RWPE1 (cell line): ENCODE measurements around the gene RNF130.

ENCODE experiments used
- CTCF ChIA-PET: fragments of 350-600 bp; sonication (Branson Sonifier 250); formaldehyde crosslinking; extraction: SDS; loops from one replicate; lab custom pipeline; 2021; lab: Yijun Ruan, JAX
- POLR2A ChIA-PET: fragments of 400-600 bp; formaldehyde crosslinking; extraction: SDS; loops from one replicate; lab custom pipeline; 2020; ENCODE audit warnings: antibody characterized with exemption; ENCODE audit not compliant: low non-redundant PET; lab: Yijun Ruan, JAX
- DNase-seq: peaks from one replicate; pipeline ENCODE4 v3.0.0; 2012; ENCODE audit warnings: low spot score
- H3K27ac ChIP-seq: fragments of 450-650 bp; 2 replicates; pipeline ENCODE4 v1.5.1; 2017
- CTCF ChIP-seq: fragments of 450-650 bp; conservative IDR thresholded peaks from 2 replicates; pipeline ENCODE4 v1.5.1; 2017; ENCODE audit warnings: low read depth, mild to moderate bottlenecking

RNF130 gene

DNA sequence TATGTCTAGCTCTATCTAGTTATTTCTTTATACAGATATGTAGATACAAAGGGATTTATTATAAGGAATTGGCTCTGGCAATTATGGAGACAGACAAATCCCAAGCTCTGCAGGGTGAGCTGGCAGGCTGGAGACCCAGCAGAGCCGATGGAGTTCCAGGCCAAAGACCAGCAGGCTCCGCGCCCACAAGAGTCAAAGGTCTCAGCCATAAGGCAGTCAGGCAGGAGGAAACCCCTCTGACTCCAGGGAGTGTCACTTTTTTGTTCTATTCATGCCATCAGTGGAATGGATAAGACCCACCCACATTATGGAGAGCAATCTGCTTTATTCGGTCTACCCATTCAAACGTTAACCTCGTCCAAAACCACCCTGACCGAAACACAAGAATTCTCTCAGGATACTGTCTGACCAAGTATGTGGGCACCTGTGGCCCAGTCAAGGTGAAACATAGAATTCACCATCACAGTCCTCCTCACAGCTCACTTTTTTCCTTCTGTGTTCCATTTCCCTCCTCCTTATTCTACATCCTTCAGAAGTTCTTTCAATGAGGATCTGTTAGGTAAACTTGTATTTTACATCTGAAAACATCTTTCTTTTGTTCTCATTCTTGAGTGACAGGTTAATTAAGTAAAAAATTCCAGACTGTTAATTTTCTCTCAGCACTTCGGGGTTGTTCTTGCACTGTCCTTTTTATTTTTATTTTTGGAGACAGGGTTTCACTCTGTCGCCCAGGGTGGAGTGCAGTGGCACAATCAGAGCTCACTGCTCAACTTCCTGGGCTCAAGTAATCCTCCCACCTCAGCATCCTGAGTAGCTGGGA, 21.2 kb downstream of the RNF130 start:
- no peak for DNase-seq
- ChIA-PET POLR2A (no interaction called here), CTCF (no interaction called here)
- no peak overlapping the region for H3K27ac ChIP-seq
- no peak for TF ChIP-seq CTCF

- CTCF ChIA-PET, result no interaction called here
- POLR2A ChIA-PET, result no interaction called here
- H3K27ac ChIP-seq, result no peak overlapping the region
- TF ChIP-seq CTCF, result no peak
- no peak for DNase-seq
These were observed 22.4 kb downstream of the RNF130 start for GRCh38 chr5:180049185-180049548.

- ChIA-PET POLR2A (no interaction called here), CTCF (no interaction called here)
- TF ChIP-seq CTCF, result no peak
- no peak for DNase-seq
- no peak overlapping the region for H3K27ac ChIP-seq
These were observed 23.9 kb downstream of the RNF130 start for GRCh38 chr5:180047667-180048066.

GRCh38 chr5:180046656-180047055, 24.9 kb downstream of the RNF130 start:
- ChIA-PET POLR2A (no interaction called here), CTCF (no interaction called here)
- H3K27ac ChIP-seq, result no peak overlapping the region
- no peak for DNase-seq
- TF ChIP-seq CTCF, result no peak

DNA sequence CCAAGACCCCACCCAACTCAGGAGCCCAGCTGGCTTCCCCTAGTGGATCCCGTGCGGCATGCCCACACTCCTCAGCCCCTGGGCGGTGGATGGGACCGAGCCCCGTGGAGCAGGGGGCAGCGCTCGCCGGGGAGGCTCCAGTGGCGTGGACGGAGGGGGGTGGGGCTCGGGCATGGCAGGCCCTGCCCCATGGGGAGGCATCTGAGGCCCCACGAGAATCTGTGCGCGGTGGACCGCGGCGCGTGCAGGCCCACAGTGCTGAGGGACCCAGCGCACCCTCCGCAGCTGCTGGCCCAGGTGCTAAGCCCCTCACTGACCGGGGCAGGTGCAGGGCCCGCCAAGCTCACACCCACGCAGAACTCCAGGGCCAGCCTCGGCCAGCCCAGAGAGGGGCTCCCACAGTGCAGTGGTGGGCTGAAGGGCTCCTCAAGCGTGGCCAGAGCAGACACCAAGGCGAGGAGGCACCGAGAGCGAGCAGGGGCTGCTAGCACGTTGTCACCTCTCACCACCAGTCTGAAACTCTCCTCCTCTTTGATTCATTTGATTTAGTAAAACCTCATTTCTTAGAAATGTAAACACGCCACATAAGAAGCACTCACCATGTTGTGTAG, 25.6 kb downstream of the RNF130 start:
- CTCF ChIA-PET, result no interaction called here
- no peak for TF ChIP-seq CTCF
- DNase-seq, result no peak
- no peak overlapping the region for H3K27ac ChIP-seq
- POLR2A ChIA-PET, result interaction anchor here (0.6 kb wide), 1 partner anchor 26 kb away, joined by 4 read pairs; no protein-coding TSS in a partner anchor

DNA sequence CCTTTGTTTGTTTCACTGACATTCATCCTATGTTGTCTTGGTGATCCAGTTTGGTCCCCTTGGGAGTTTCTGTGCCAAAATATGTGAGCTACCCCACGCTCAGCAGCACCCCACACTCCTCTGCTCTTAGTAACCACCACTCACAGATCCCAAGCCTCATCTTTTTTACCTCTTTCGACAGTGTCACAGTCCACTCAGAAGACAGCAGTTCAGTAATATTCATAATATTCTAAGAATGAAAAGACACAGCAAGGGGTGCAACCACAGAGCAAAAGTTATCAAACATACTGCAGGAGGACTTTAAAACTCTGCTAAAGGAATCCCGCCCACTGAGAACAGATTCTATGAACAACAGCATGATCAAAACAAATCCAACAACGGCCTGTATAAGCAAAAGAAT, 28.2 kb downstream of the RNF130 start:
- ChIA-PET POLR2A (no interaction called here), CTCF (interaction anchor here (0.6 kb wide), 1 partner anchor 174 kb away, joined by 3 read pairs; no protein-coding TSS in a partner anchor)
- TF ChIP-seq CTCF, result no peak
- no peak overlapping the region for H3K27ac ChIP-seq
- no peak for DNase-seq
